Loucy (cell line): ENCODE results near the gene ATG16L1.

Experiments used
- CTCF ChIP-seq: fragments of 200-600 bp; sonication (generic); conservative IDR thresholded peaks from 2 replicates; pipeline ENCODE4 v1.5.1; 2014; ENCODE audit warnings: mild to moderate bottlenecking, antibody characterized with exemption, low read length
- EZH2phosphoT487 ChIP-seq: fragments of 200-600 bp; IDR thresholded peaks from 2 replicates; pipeline ENCODE4 v1.6.1; 2018; ENCODE audit warnings: antibody characterized with exemption, mild to moderate bottlenecking, moderate library complexity, borderline replicate concordance

- TF ChIP-seq EZH2phosphoT487 (no peak), CTCF (no peak)
Observed at GRCh38 chr2:233247116-233247515, 4.4 kb upstream of the ATG16L1 start.
